Chondrocyte (in vitro differentiated cells): ENCODE measurements around the gene FLNC. TPM values are rescaled to one million over a fixed set of nuclear protein-coding genes. Genes with fewer than 3 reads are reported as not detected.

Experiments used
- DNase-seq: peaks from one replicate; pipeline ENCODE4 v3.0.0; 2021; ENCODE audit warnings: mixed read lengths, low spot score
- H3K27ac Mint-ChIP-seq: one replicate; pipeline ENCODE4 v1.8.0; 2021; ENCODE audit warnings: mild to moderate bottlenecking, moderate library complexity, mixed read lengths; ENCODE audit not compliant: unreplicated experiment
- H3K27me3 Mint-ChIP-seq: 2 replicates; pipeline ENCODE4 v1.8.0; 2021; ENCODE audit warnings: low read depth, mixed read lengths
- H3K36me3 Mint-ChIP-seq: 2 replicates; pipeline ENCODE4 v1.8.0; 2021; ENCODE audit warnings: low read depth, mixed read lengths
- H3K4me1 Mint-ChIP-seq: 2 replicates; pipeline ENCODE4 v1.8.0; 2021; ENCODE audit warnings: low read depth, mild to moderate bottlenecking, mixed read lengths
- H3K4me3 Mint-ChIP-seq: one replicate; pipeline ENCODE4 v1.8.0; 2021; ENCODE audit warnings: mild to moderate bottlenecking, moderate library complexity, mixed read lengths; ENCODE audit not compliant: unreplicated experiment
- H3K9me3 Mint-ChIP-seq: 2 replicates; pipeline ENCODE4 v1.8.0; 2021; ENCODE audit warnings: low read depth, mixed read lengths
- total RNA-seq: library from RNA; stranded (reverse); gene quantifications from 3 replicates; pipeline ENCODE4 v1.2.1, GENCODE V29; 2021
- TF ChIP-seq, protein P1 (sequence below): fragments of 200-600 bp; sonication (generic); IDR thresholded peaks from 2 replicates; pipeline ENCODE4 v1.5.0; 2021; ENCODE audit warnings: antibody characterized with exemption, mild to moderate bottlenecking, moderate library complexity

FLNC gene
- total RNA-seq, 1 donor from 2014 or later: 118 TPM

DNA sequence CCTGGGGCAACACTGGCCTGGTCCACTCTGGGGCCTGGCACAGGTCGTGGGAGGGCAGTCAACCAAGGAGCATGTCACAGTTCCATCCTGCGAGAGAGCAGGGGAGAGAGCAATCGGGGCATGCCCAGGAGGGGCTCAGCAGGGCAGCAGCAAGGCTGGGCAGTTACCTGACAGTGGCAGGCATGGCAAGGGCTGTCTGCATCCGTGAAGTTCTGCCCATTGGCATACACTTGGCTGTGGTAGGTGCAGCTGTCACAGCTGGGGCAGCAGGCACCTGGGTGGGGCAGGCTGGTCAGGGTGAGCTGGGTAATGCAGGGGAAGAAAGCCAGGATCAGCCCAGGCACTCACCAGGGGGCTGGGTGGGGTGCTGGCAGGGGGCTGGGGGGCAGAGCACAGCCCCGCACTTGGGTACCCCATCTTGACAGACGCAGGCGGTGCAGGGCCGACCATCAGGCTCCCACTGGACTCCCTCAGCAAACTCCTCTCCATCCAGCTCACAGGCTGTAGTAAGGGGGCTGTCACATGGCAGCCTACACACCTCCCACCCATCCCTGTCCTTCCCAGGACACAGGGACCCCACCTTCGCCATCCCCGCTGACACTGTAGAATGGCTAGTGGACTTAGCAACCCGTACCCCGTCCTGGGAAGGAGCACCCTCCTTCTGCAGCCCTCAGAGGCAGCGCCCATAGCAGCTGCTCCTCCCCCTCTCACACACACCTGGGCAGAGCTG lies 62.5 kb downstream of the FLNC start:
- DNase-seq: peak; percentile 87
- peaks cover under 1% of the 10 kb centered on the region for H3K4me1 Mint-ChIP-seq
- H3K4me3 Mint-ChIP-seq: no peak overlapping the region
- H3K27ac Mint-ChIP-seq: no peak overlapping the region
- H3K36me3 Mint-ChIP-seq: no peaks in the 10 kb centered on the region
- H3K27me3 Mint-ChIP-seq: peaks cover 2% of the 10 kb centered on the region
- no peaks in the 10 kb centered on the region for H3K9me3 Mint-ChIP-seq
- TF ChIP-seq, protein P1, sequence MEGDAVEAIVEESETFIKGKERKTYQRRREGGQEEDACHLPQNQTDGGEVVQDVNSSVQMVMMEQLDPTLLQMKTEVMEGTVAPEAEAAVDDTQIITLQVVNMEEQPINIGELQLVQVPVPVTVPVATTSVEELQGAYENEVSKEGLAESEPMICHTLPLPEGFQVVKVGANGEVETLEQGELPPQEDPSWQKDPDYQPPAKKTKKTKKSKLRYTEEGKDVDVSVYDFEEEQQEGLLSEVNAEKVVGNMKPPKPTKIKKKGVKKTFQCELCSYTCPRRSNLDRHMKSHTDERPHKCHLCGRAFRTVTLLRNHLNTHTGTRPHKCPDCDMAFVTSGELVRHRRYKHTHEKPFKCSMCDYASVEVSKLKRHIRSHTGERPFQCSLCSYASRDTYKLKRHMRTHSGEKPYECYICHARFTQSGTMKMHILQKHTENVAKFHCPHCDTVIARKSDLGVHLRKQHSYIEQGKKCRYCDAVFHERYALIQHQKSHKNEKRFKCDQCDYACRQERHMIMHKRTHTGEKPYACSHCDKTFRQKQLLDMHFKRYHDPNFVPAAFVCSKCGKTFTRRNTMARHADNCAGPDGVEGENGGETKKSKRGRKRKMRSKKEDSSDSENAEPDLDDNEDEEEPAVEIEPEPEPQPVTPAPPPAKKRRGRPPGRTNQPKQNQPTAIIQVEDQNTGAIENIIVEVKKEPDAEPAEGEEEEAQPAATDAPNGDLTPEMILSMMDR: no peak

DNA sequence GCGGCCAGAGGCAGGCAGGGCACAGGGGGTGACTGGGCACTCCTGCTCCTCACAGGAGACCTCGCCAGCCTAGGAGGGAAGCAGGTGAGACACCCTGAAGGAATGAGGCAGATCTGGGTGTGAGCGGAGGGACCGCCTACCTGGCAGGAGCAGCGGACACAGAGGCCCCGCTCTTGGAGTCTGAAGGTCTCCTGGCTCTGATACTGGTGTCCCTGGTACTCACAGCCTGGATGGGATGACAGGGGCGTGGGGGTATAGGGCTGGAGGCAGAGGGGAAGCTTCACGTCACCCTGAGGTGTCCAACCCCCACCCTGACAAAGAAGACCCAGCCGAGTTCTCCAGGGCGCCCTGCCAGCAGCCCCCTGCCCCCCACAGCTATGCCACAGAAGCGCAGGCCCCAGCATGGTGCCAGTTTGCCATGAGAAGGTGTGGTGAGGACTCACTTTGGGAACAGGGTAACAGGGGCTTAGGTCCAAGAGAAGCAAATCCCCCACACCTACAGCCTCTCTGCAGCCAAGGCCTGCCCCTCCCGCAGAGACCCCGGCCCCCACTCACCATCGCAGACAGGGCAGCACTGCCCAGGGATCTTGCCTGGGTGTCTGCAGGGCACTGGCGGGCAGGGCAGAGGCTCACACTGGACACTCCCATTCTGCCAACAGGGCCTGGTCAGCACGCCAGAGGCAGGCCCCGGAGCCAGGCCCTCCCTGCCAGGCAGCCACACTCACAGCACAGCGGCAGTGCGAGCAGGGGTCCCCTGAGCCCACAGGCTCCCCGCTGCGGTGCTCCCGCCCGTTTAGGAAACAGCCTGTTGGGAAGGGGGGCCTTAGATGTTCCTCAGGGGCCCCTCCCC lies 63.3 kb downstream of the FLNC start:
- H3K4me1 Mint-ChIP-seq: peaks cover 3% of the 10 kb centered on the region
- H3K9me3 Mint-ChIP-seq: no peaks in the 10 kb centered on the region
- TF ChIP-seq, protein P1: no peak
- no peak overlapping the region for H3K27ac Mint-ChIP-seq
- peaks cover 2% of the 10 kb centered on the region for H3K27me3 Mint-ChIP-seq
- no peaks in the 10 kb centered on the region for H3K36me3 Mint-ChIP-seq
- DNase-seq: peak; percentile 82
- H3K4me3 Mint-ChIP-seq: no peak overlapping the region

DNA sequence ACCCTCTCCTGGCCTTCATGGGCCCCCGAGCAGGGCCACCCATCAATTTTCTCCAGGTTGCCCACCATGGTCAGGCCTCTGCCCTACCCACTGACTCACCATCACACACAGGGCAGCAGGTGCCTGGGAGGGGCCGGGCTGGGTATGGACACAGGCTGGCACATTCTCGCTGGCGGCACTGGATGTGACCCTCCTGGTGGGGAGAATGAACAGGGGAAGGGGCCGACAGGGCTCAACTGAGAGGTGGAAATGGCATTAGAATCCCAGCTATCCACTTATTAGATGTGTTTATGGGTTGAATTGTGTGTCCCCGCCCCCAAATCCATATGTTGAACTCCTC lies 63.9 kb downstream of the FLNC start:
- no peak overlapping the region for H3K27ac Mint-ChIP-seq
- H3K36me3 Mint-ChIP-seq: no peaks in the 10 kb centered on the region
- TF ChIP-seq, protein P1: no peak
- H3K4me1 Mint-ChIP-seq: peaks cover 3% of the 10 kb centered on the region
- peak; percentile 69 for DNase-seq
- no peaks in the 10 kb centered on the region for H3K9me3 Mint-ChIP-seq
- peaks cover 2% of the 10 kb centered on the region for H3K27me3 Mint-ChIP-seq
- H3K4me3 Mint-ChIP-seq: no peak overlapping the region

DNA sequence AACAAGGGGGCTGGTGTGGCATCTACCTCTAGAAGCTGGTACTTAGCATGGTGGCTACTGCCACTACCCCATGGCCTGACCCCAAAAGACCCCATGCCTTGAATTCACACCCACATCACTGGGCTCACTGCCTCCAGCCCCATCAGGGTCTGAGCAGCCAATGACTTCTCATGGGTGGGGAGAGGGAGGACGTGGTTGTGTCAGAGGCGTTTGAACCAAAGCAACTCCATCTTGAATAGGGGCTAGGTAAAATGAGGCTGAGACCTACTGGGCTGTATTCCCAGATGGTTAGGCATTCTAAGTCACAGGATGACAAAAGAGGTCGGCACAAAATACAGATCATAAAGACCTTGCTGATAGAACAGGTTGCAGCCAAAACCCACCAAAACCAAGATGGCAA lies 65.1 kb downstream of the FLNC start:
- TF ChIP-seq, protein P1: no peak
- no peak overlapping the region for H3K4me3 Mint-ChIP-seq
- peak; percentile 19 for DNase-seq
- H3K9me3 Mint-ChIP-seq: no peaks in the 10 kb centered on the region
- no peak overlapping the region for H3K27ac Mint-ChIP-seq
- peaks cover 3% of the 10 kb centered on the region for H3K4me1 Mint-ChIP-seq
- no peaks in the 10 kb centered on the region for H3K36me3 Mint-ChIP-seq
- H3K27me3 Mint-ChIP-seq: no peaks in the 10 kb centered on the region

DNA sequence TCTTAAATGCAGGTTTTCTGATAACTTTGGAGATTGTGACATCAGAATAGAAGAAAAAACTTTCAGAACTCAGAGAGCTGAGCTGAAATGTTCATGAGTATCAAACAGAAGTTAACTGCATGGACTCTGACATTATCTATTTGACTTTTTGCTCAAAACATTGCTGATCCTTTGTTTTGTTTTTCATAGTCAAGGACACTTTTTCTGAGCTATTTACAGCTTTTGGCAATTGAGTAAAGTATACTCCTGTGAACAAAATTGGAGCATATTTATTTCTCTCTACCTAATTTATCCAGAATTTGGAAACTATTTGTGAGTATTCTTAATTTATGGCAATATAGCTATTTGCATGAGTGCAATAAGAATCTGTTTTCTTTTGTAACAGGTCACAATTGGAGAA lies 69.2 kb downstream of the FLNC start:
- Mint-ChIP-seq H3K27ac (no peak overlapping the region), H3K4me3 (no peak overlapping the region), H3K36me3 (no peaks in the 10 kb centered on the region), H3K27me3 (peaks cover 4% of the 10 kb centered on the region), H3K9me3 (no peaks in the 10 kb centered on the region), H3K4me1 (peaks cover 11% of the 10 kb centered on the region)
- TF ChIP-seq, protein P1: no peak
- DNase-seq: no peak
